SK-N-DZ (cell line): ENCODE results near the gene MYO3B.

ENCODE experiments used
- DNase-seq: peaks from one replicate; pipeline ENCODE4 v3.0.0-alpha.2; 2015; ENCODE audit warnings: low spot score

MYO3B gene

GRCh38 chr2:170159060-170159459 is 18.9 kb upstream of the MYO3B start:
- no peak for DNase-seq

GRCh38 chr2:170161516-170162270 is 16.3 kb upstream of the MYO3B start:
- DNase-seq = no peak

GRCh38 chr2:170162271-170162632 is 15.7 kb upstream of the MYO3B start:
- no peak for DNase-seq

- DNase-seq = no peak
Measured at GRCh38 chr2:170163411-170164065, 14.4 kb upstream of the MYO3B start.

GRCh38 chr2:170165129-170165528 is 12.8 kb upstream of the MYO3B start:
- no peak for DNase-seq

- no peak for DNase-seq
Measured at GRCh38 chr2:170166735-170167134, 11.2 kb upstream of the MYO3B start.

GRCh38 chr2:170170281-170171040 is 7.5 kb upstream of the MYO3B start:
- no peak for DNase-seq

GRCh38 chr2:170176212-170176611 is 1.7 kb upstream of the MYO3B start:
- no peak for DNase-seq

GRCh38 chr2:170180031-170180566 is 2.2 kb downstream of the MYO3B start:
- no peak for DNase-seq

- no peak for DNase-seq
Measured at GRCh38 chr2:170181602-170182001, 3.7 kb downstream of the MYO3B start.

GRCh38 chr2:170185319-170185718 is 7.4 kb downstream of the MYO3B start:
- DNase-seq = no peak

GRCh38 chr2:170189757-170190156 is 11.8 kb downstream of the MYO3B start:
- no peak for DNase-seq

GRCh38 chr2:170190172-170190571 is 12.2 kb downstream of the MYO3B start:
- DNase-seq = no peak

- DNase-seq = no peak
Measured at GRCh38 chr2:170191166-170191866, 13.4 kb downstream of the MYO3B start.

GRCh38 chr2:170196963-170197362 is 19.0 kb downstream of the MYO3B start:
- no peak for DNase-seq

GRCh38 chr2:170201275-170201674 is 23.3 kb downstream of the MYO3B start:
- no peak for DNase-seq

- no peak for DNase-seq
Measured at GRCh38 chr2:170201734-170202393, 23.9 kb downstream of the MYO3B start.

- DNase-seq = no peak
Measured at GRCh38 chr2:170202437-170202836, 24.5 kb downstream of the MYO3B start.

- no peak for DNase-seq
Measured at GRCh38 chr2:170204298-170204951, 26.5 kb downstream of the MYO3B start.

GRCh38 chr2:170206246-170206645 is 28.3 kb downstream of the MYO3B start:
- DNase-seq = no peak
